Keratinocyte (primary cell): ENCODE measurements around the gene EIF2B1. TPM values are rescaled to one million over a fixed set of nuclear protein-coding genes. Genes with fewer than 3 reads are reported as not detected.

Experiments
- DNase-seq: peaks from one replicate; pipeline ENCODE4 v3.0.0-alpha.2; 2011; ENCODE audit warnings: low read depth, missing footprints, low spot score
- FAIRE-seq: peaks from 2 replicates; lab custom pipeline; 2011; peaks lifted over from hg19 to GRCh38; lab: Jason Lieb, UNC
- H2AFZ ChIP-seq: 2 replicates; pipeline ENCODE4 v1.6.0; 2012; ENCODE audit warnings: low read length, control low read depth, inconsistent platforms; ENCODE audit not compliant: control insufficient read depth
- H3K27ac ChIP-seq: 2 replicates; pipeline ENCODE4 v1.5.1; 2011; ENCODE audit warnings: low read length; ENCODE audit not compliant: control insufficient read depth, insufficient read depth
- H3K27me3 ChIP-seq: 3 replicates; pipeline ENCODE4 v1.6.0; 2011; ENCODE audit warnings: low read length; ENCODE audit not compliant: control insufficient read depth, insufficient read depth; ENCODE audit errors: extremely low read depth
- H3K36me3 ChIP-seq, 2 experiments: 2 replicates in 1 of 2; 3 replicates in 1 of 2; pipeline ENCODE4 v1.5.1; 2011; ENCODE audit warnings: low read length in 2 of 2, mild to moderate bottlenecking in 1 of 2; ENCODE audit not compliant: control insufficient read depth in 2 of 2, insufficient read depth in 2 of 2; ENCODE audit errors: extremely low read depth in 1 of 2
- H3K4me1 ChIP-seq: 3 replicates; pipeline ENCODE4 v1.5.1; 2011; ENCODE audit warnings: low read length; ENCODE audit not compliant: control insufficient read depth, insufficient read depth; ENCODE audit errors: extremely low read depth
- H3K4me2 ChIP-seq: 3 replicates; pipeline ENCODE4 v1.6.0; 2011; ENCODE audit warnings: low read depth, low read length; ENCODE audit not compliant: control insufficient read depth, insufficient read depth; ENCODE audit errors: extremely low read depth
- H3K4me3 ChIP-seq, 3 experiments: fragments of 200-600 bp in 1 of 3; sonication (generic) in 1 of 3; 2 replicates in 2 of 3; 3 replicates in 1 of 3; pipeline ENCODE4 v1.5.1; 2011 to 2016; ENCODE audit warnings: low read length in 3 of 3, mild to moderate bottlenecking in 3 of 3, control low read depth in 2 of 3, inconsistent platforms in 1 of 3, low read depth in 1 of 3, mixed read lengths in 1 of 3, mixed run types in 1 of 3, moderate library complexity in 1 of 3; ENCODE audit not compliant: control insufficient read depth in 2 of 3, insufficient read depth in 2 of 3; ENCODE audit errors: extremely low read depth in 1 of 3
- H3K79me2 ChIP-seq: 2 replicates; pipeline ENCODE4 v1.6.0; 2012; ENCODE audit warnings: low read length; ENCODE audit not compliant: control insufficient read depth, insufficient read depth
- H3K9ac ChIP-seq: 3 replicates; pipeline ENCODE4 v1.6.0; 2011; ENCODE audit warnings: low read length; ENCODE audit not compliant: control insufficient read depth, insufficient read depth; ENCODE audit errors: extremely low read depth
- H3K9me1 ChIP-seq: 3 replicates; pipeline ENCODE4 v1.6.0; 2011; ENCODE audit warnings: low read length; ENCODE audit not compliant: control insufficient read depth, insufficient read depth; ENCODE audit errors: extremely low read depth
- H3K9me3 ChIP-seq: 2 replicates; pipeline ENCODE4 v1.5.1; 2012; ENCODE audit warnings: low read depth, low read length; ENCODE audit not compliant: control insufficient read depth
- H4K20me1 ChIP-seq: 3 replicates; pipeline ENCODE4 v1.6.0; 2011; ENCODE audit warnings: low read length; ENCODE audit not compliant: control insufficient read depth, insufficient read depth; ENCODE audit errors: extremely low read depth
- CTCF ChIP-seq, 3 experiments: IDR thresholded peaks in 1 of 3; conservative IDR thresholded peaks in 1 of 3; optimal IDR thresholded peaks in 1 of 3; 2 replicates in 2 of 3; 3 replicates in 1 of 3; pipeline versions ENCODE3 to v1.5.1; 2011; ENCODE audit warnings: low read length in 3 of 3, mild to moderate bottlenecking in 3 of 3, moderate library complexity in 2 of 3, control low read depth in 1 of 3, inconsistent platforms in 1 of 3; ENCODE audit not compliant: insufficient read depth in 2 of 3; ENCODE audit errors: extremely low read depth in 1 of 3
- EZH2 ChIP-seq: IDR thresholded peaks from one replicate; pipeline ENCODE4 v1.6.1; 2012; ENCODE audit warnings: inconsistent platforms, mild to moderate bottlenecking, low read length, moderate library complexity
- dilution Hi-C: fragments of 300-500 bp; cut with MboI; formaldehyde crosslinking; loops from one replicate; pipeline ENCODE4 v1.7.0; 2020; ENCODE audit warnings: low sequenced_read_pairs; ENCODE audit not compliant: extremely low pct_ligation_motif_present
- polyA plus RNA-seq, 5 experiments: library from polyadenylated mRNA; depleted of rRNA in 3 of 5; stranded (reverse) in 3 of 5; stranded (forward) in 1 of 5; unstranded in 1 of 5; fragments of >200 nt; gene quantifications; 1 replicate in 1 of 5; 2 replicates in 3 of 5; 3 replicates in 1 of 5; pipeline versions ENCODE4 v1.2.1 to v1.2.3, GENCODE V29; 2011 to 2012; ENCODE audit warnings: missing spikeins in 2 of 5, low read depth in 1 of 5, low replicate concordance in 1 of 5

EIF2B1 gene
- polyA plus RNA-seq, 1 donor (not counting 4 experiments of a cell fraction or from before 2014, with no cell fraction given) = 39.5 TPM

DNA sequence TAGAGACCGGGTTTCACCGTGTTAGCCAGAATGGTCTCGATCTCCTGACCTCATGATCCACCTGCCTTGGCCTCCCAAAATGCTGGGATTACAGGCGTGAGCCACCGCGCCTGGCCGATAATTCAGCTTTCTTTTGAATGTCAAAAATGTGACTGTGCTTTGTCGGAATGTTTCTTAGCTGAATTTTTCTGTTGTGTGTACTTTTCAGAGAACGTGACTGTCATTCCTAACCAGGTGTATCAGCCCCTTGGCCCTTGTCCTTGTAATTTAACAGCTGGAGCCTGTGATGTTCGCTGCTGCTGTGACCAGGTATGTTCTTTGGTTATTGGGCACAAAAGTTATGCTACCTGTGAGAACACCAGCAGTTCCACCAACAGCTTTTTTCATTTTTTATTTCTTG is 45.5 kb upstream of the EIF2B1 start:
- no peak overlapping the region for H3K4me2 ChIP-seq
- dilution Hi-C loops = no loop called here
- peaks cover 4 to 6% of the 10 kb centered on the region in 2 experiments for H3K36me3 ChIP-seq

DNA sequence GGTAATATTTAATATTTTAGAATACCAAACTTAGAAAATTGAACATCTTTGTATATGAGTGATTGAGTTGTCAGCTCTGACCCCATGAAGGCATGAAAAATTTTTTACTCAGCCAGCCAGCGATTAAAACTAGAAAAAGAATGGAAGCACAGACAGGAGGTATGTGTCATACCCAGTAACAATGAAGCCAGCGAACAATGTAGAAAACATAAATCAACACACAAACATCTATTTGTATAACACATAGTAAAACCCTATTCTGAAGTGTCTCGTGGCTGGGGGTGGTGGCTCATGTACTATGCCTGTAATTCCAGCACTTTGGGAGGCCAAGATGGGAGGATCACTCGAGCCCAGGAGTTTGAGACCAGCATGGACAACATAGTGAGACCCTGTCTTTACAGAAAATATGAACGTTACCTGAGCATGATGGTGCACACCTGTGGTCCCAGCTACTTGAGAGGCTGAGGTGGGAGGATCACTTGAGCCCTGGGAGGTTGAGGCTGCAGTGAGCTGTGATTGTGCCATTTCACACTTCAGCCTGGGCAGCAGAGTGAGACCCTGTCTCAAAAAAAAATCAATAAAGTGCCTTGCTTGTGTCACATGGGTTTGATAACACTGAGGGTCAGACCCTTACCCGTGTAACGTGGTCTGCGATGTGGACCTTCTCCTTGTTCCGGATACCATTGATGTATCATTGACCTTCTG is 43.3 kb upstream of the EIF2B1 start:
- Histone ChIP-seq H3K4me1 (peaks cover 1% of the 10 kb centered on the region), H3K4me3 (no peak overlapping the region), H3K79me2 (no peaks in the 10 kb centered on the region), H3K36me3 (peaks cover 4 to 6% of the 10 kb centered on the region in 2 experiments), H4K20me1 (no peaks in the 10 kb centered on the region), H3K4me2 (no peak overlapping the region), H3K9me1 (no peaks in the 10 kb centered on the region), H3K9me3 (no peaks in the 10 kb centered on the region), H2AFZ (no peak overlapping the region), H3K27ac (no peak overlapping the region), H3K9ac (no peak overlapping the region), H3K27me3 (no peaks in the 10 kb centered on the region)
- DNase-seq (no peak), FAIRE-seq (no peak)
- TF ChIP-seq CTCF (optimal IDR thresholded peaks at IDR 0.05 in 1 of 3, IDR thresholded peaks at IDR 0.05 in 1 of 3, conservative IDR thresholded peaks at IDR 0.05 in 1 of 3; ENCODE audit: extremely low read depth in 1 of 3, insufficient read depth in 2 of 3, low read length in 3 of 3) (no peak), EZH2 (no peak)
- dilution Hi-C loops = no loop called here

More for the DNA sequence above, 45.5 kb upstream of the EIF2B1 start:
- H2AFZ ChIP-seq = no peak overlapping the region
- no peaks in the 10 kb centered on the region for H3K4me1 ChIP-seq
- FAIRE-seq (no peak), DNase-seq (no peak)
- TF ChIP-seq EZH2 = no peak
- TF ChIP-seq CTCF (optimal IDR thresholded peaks at IDR 0.05 in 1 of 3, IDR thresholded peaks at IDR 0.05 in 1 of 3, conservative IDR thresholded peaks at IDR 0.05 in 1 of 3; ENCODE audit: extremely low read depth in 1 of 3, insufficient read depth in 2 of 3, low read length in 3 of 3) = no peak
- H4K20me1 ChIP-seq = no peaks in the 10 kb centered on the region
- no peaks in the 10 kb centered on the region for H3K27me3 ChIP-seq
- no peak overlapping the region for H3K9ac ChIP-seq
- no peak overlapping the region for H3K4me3 ChIP-seq
- no peaks in the 10 kb centered on the region for H3K9me3 ChIP-seq
- H3K9me1 ChIP-seq = no peaks in the 10 kb centered on the region
- H3K79me2 ChIP-seq = no peaks in the 10 kb centered on the region
- H3K27ac ChIP-seq = no peak overlapping the region
